HepG2 (cell line): ENCODE measurements around the gene MARF1. TPM values are rescaled to one million over a fixed set of nuclear protein-coding genes. Genes with fewer than 3 reads are reported as not detected.

Experiments used
- ATM ChIP-seq: fragments of 450-650 bp; IDR thresholded peaks from 2 replicates; pipeline ENCODE4 v1.7.1; 2017; ENCODE audit warnings: mild to moderate bottlenecking, borderline replicate concordance
- DMAP1 ChIP-seq: IDR thresholded peaks from 2 replicates; pipeline ENCODE4 v1.6.1; 2016
- GABPA ChIP-seq, 2 experiments: IDR thresholded peaks; 2 replicates each; pipeline ENCODE4 v1.6.1; 2011 to 2016; ENCODE audit warnings: low read depth in 2 of 2, low read length in 1 of 2, missing biosample characterization in 1 of 2, missing genetic modification characterization in 1 of 2
- MLXIP ChIP-seq: sonication (generic); formaldehyde crosslinking; IDR thresholded peaks from 2 replicates; pipeline ENCODE4 v1.9.0; 2021; ENCODE audit warnings: missing genetic modification reagents, borderline replicate concordance
- REST ChIP-seq, 2 experiments: IDR thresholded peaks; 2 replicates each; pipeline ENCODE4 v1.6.1; 2011 to 2012; ENCODE audit warnings: low read length in 2 of 2, borderline replicate concordance in 1 of 2, low read depth in 1 of 2, mild to moderate bottlenecking in 1 of 2, moderate library complexity in 1 of 2
- SNAPC2 ChIP-seq: sonication (generic); formaldehyde crosslinking; IDR thresholded peaks from 2 replicates; pipeline ENCODE4 v1.8.1; 2022; ENCODE audit warnings: mild to moderate bottlenecking, missing genetic modification reagents
- SNAPC5 ChIP-seq: sonication (generic); formaldehyde crosslinking; IDR thresholded peaks from 2 replicates; pipeline ENCODE4 v1.8.1; 2023; ENCODE audit warnings: mild to moderate bottlenecking, missing genetic modification reagents, borderline replicate concordance
- SOX5 ChIP-seq: IDR thresholded peaks from 2 replicates; pipeline ENCODE4 v1.6.1; 2016; ENCODE audit warnings: borderline replicate concordance
- ZMYM4 ChIP-seq: sonication (generic); formaldehyde crosslinking; IDR thresholded peaks from 2 replicates; pipeline ENCODE4 v1.8.1; 2023; ENCODE audit warnings: mild to moderate bottlenecking, missing genetic modification reagents
- ZNF407 ChIP-seq: sonication (generic); formaldehyde crosslinking; IDR thresholded peaks from one replicate; pipeline ENCODE4 v1.5.1; 2020; ENCODE audit warnings: mild to moderate bottlenecking, missing genetic modification reagents; ENCODE audit errors: not compliant biosample characterization
- ZNF503 ChIP-seq: sonication (generic); formaldehyde crosslinking; IDR thresholded peaks from 2 replicates; pipeline ENCODE4 v1.4.0; 2020; ENCODE audit warnings: missing genetic modification reagents
- polyA plus RNA-seq, 8 experiments: library from polyadenylated mRNA; depleted of rRNA in 3 of 8; stranded (reverse) in 7 of 8; unstranded in 1 of 8; fragments of >200 nt; fragmentation: Illumina TruSeq in 4 of 8; extraction: Trizol in 4 of 8; gene quantifications; 2 replicates each; pipeline versions ENCODE4 v1.2.1 to v1.2.3, GENCODE V29; 2011 to 2016; ENCODE audit warnings: low read depth in 4 of 8, missing spikeins in 1 of 8, mixed read lengths in 1 of 8; ENCODE audit not compliant: insufficient read depth in 1 of 8
- total RNA-seq, 5 experiments: library from RNA; depleted of rRNA; stranded (reverse); fragments of >200 nt; fragmentation: Illumina TruSeq; extraction: Trizol; gene quantifications; 2 replicates each; pipeline ENCODE4 v1.2.3, GENCODE V29; 2016; ENCODE audit warnings: low read depth in 1 of 5

Gene MARF1
- total and polyA plus RNA-seq, 2 of the 13 experiments (the other 11 are each of a cell fraction or from before 2014, with no cell fraction given) = 8.7 to 20.7 TPM

- TF ChIP-seq DMAP1 (0 out of 2 replicates have a peak, but pooled peaks have one; percentile 1), MLXIP (CRISPR knock-in tag) (no peak), SOX5 (peak; percentile 73), ATM (no peak), GABPA (IDR thresholded peaks at IDR 0.05; ENCODE audit: low read depth, low read length) (no peak), GABPA (CRISPR knock-in tag; IDR thresholded peaks at IDR 0.05; ENCODE audit: low read depth) (no peak), ZMYM4 (CRISPR knock-in tag) (peak; percentile 57), ZNF407 (CRISPR knock-in tag) (no peak), SNAPC2 (CRISPR knock-in tag) (0 out of 2 replicates have a peak, but pooled peaks have one; percentile 79), REST (IDR thresholded peaks at IDR 0.05; ENCODE audit: borderline replicate concordance in 1 of 2, low read depth in 1 of 2, low read length in 2 of 2) (peak in 1 of 2 experiments; percentile 9; a peak in 1 of 4 replicates), ZNF503 (CRISPR knock-in tag) (peak; percentile 72), SNAPC5 (CRISPR knock-in tag) (peak; percentile 74; the same call in 1 of the 2 replicates)
Observed at GRCh38 chr16:15642557-15643047, 352 bp downstream of the MARF1 start (continued).
